Kasumi-1 (cell line): ENCODE measurements around the gene LINC00305.

Source experiments
- DNase-seq, 2 experiments: peaks; one replicate each; lab custom pipeline; 2025; lab: John Stamatoyannopoulos, UW

LINC00305 gene

GRCh38 chr18:64148988-64149387, at the start of gene LINC00305:
Gene LINC00305 (minus strand): TSS chr18:64149088.
- DNase-seq, result no peak

- no peak for DNase-seq
These were observed 42.2 kb upstream of the LINC00305 start for GRCh38 chr18:64191069-64191468.

- no peak for DNase-seq
These were observed 37.1 kb upstream of the LINC00305 start for GRCh38 chr18:64185987-64186386.

GRCh38 chr18:64183665-64184064, 34.8 kb upstream of the LINC00305 start:
- DNase-seq, result no peak

- no peak for DNase-seq
These were observed 31.7 kb upstream of the LINC00305 start for GRCh38 chr18:64180617-64181016.

- no peak for DNase-seq
These were observed 31.3 kb upstream of the LINC00305 start for GRCh38 chr18:64180171-64180570.

- DNase-seq, result peak in 1 of 2 experiments; percentile 8
These were observed 30.7 kb upstream of the LINC00305 start for GRCh38 chr18:64179556-64180080.

GRCh38 chr18:64178860-64179259, 30.0 kb upstream of the LINC00305 start:
- DNase-seq, result no peak

- no peak for DNase-seq
These were observed 26.5 kb upstream of the LINC00305 start for GRCh38 chr18:64175432-64175831.

- no peak for DNase-seq
These were observed 22.7 kb upstream of the LINC00305 start for GRCh38 chr18:64171576-64171975.

- no peak for DNase-seq
These were observed 18.6 kb upstream of the LINC00305 start for GRCh38 chr18:64167408-64167925.

GRCh38 chr18:64165906-64166305, 17.0 kb upstream of the LINC00305 start:
- no peak for DNase-seq

GRCh38 chr18:64164883-64165282, 16.0 kb upstream of the LINC00305 start:
- DNase-seq, result no peak

- no peak for DNase-seq
These were observed 1.1 kb upstream of the LINC00305 start for GRCh38 chr18:64149916-64150438.

GRCh38 chr18:64142904-64143303, 6.0 kb downstream of the LINC00305 start:
- DNase-seq, result no peak

GRCh38 chr18:64137914-64138313, 11.0 kb downstream of the LINC00305 start:
- DNase-seq, result no peak

GRCh38 chr18:64134044-64134747, 14.7 kb downstream of the LINC00305 start:
- DNase-seq, result no peak

GRCh38 chr18:64132871-64133270, 16.0 kb downstream of the LINC00305 start:
- no peak for DNase-seq

GRCh38 chr18:64131314-64131713, 17.6 kb downstream of the LINC00305 start:
- DNase-seq, result no peak

- no peak for DNase-seq
These were observed 21.7 kb downstream of the LINC00305 start for GRCh38 chr18:64127172-64127571.

- peak; percentile 12 to 28 for DNase-seq
These were observed 29.0 kb downstream of the LINC00305 start for GRCh38 chr18:64119916-64120315.

GRCh38 chr18:64118406-64118805, 30.5 kb downstream of the LINC00305 start:
- no peak for DNase-seq

- DNase-seq, result no peak
These were observed 32.2 kb downstream of the LINC00305 start for GRCh38 chr18:64116571-64117175.
